HG02884 (cell line): ENCODE results near the gene FGF8.

Source experiments
- ATAC-seq: cut with Tn5 transposase; IDR thresholded peaks from one replicate; pipeline ENCODE4 v1.9.1; 2021; ENCODE audit warnings: mild to moderate bottlenecking, moderate library complexity; ENCODE audit not compliant: unreplicated experiment

The FGF8 gene

GRCh38 chr10:101770331-101771215, 5.3 kb downstream of the FGF8 start:
- ATAC-seq = no peak

- no peak for ATAC-seq
These were observed 6.3 kb downstream of the FGF8 start for GRCh38 chr10:101769541-101770180.

GRCh38 chr10:101768791-101769170, 7.1 kb downstream of the FGF8 start:
- ATAC-seq = no peak

GRCh38 chr10:101767966-101768790, 7.7 kb downstream of the FGF8 start:
- no peak for ATAC-seq

GRCh38 chr10:101767600-101767945, 8.3 kb downstream of the FGF8 start:
- ATAC-seq = no peak

GRCh38 chr10:101766753-101767599, 8.9 kb downstream of the FGF8 start:
- ATAC-seq = no peak

GRCh38 chr10:101766306-101766705, 9.6 kb downstream of the FGF8 start:
- no peak for ATAC-seq

- ATAC-seq = no peak
These were observed 12.6 kb downstream of the FGF8 start for GRCh38 chr10:101763141-101763846.

- ATAC-seq = no peak
These were observed 13.2 kb downstream of the FGF8 start for GRCh38 chr10:101762736-101763135.

GRCh38 chr10:101761226-101761625, 14.7 kb downstream of the FGF8 start:
- no peak for ATAC-seq

- no peak for ATAC-seq
These were observed 15.4 kb downstream of the FGF8 start for GRCh38 chr10:101760510-101760909.

GRCh38 chr10:101759309-101760247, 16.3 kb downstream of the FGF8 start:
- no peak for ATAC-seq

GRCh38 chr10:101758858-101759257, 17.1 kb downstream of the FGF8 start:
- no peak for ATAC-seq

- ATAC-seq = no peak
These were observed 23.7 kb downstream of the FGF8 start for GRCh38 chr10:101752241-101752640.

- ATAC-seq = no peak
These were observed 26.6 kb downstream of the FGF8 start for GRCh38 chr10:101749047-101750016.

GRCh38 chr10:101748496-101748895, 27.4 kb downstream of the FGF8 start:
- no peak for ATAC-seq

GRCh38 chr10:101745074-101745696, 30.7 kb downstream of the FGF8 start:
- ATAC-seq = no peak
